OCI-M2 (cell line): ENCODE data around the gene PREB.

Experiments used
- DNase-seq: peaks from one replicate; lab custom pipeline; 2025; ENCODE audit not compliant: unreplicated experiment; lab: John Stamatoyannopoulos, UW

The PREB gene

DNA sequence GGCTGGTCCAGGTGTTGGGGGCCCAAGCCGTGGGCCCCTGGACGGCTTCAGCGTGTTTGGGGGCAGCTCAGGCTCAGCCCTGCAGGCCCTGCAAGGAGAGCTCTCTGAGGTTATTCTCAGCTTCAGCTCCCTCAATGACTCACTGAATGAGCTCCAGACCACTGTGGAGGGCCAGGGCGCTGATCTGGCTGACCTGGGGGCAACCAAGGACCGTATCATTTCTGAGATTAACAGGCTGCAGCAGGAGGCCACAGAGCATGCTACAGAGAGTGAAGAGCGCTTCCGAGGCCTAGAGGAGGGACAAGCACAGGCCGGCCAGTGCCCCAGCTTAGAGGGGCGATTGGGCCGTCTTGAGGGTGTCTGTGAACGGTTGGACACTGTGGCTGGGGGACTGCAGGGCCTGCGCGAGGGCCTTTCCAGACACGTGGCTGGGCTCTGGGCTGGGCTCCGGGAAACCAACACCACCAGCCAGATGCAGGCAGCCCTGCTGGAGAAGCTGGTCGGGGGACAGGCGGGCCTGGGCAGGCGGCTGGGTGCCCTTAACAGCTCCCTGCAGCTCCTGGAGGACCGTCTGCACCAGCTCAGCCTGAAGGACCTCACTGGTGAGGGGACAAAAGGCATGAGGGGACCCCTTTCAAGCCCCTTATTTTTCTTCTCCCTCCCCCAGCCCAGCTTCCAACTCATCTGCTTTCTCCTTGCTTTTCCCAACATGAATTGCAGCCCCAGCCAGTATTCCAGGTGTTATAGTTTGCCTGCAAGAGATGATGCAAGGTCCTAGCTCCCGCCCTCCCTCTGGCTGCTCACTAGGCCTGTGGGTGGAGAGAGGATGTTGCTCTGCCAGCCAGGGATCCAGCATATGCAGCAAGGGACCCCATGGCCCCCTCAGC, 50.8 kb downstream of the PREB start:
- no peak for DNase-seq

DNA sequence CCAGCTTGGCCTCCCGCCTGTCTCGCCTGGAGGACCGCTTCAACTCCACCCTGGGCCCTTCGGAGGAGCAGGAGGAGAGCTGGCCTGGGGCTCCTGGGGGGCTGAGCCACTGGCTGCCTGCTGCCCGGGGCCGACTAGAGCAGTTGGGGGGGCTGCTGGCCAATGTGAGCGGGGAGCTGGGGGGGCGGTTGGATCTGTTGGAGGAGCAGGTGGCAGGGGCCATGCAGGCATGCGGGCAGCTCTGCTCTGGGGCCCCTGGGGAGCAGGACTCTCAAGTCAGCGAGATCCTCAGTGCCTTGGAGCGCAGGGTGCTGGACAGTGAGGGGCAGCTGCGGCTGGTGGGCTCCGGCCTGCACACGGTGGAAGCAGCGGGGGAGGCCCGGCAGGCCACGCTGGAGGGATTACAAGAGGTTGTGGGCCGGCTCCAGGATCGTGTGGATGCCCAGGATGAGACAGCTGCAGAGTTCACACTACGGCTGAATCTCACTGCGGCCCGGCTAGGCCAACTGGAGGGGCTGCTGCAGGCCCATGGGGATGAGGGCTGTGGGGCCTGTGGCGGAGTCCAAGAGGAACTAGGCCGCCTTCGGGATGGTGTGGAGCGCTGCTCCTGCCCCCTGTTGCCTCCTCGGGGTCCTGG, 51.5 kb downstream of the PREB start:
- no peak for DNase-seq

DNA sequence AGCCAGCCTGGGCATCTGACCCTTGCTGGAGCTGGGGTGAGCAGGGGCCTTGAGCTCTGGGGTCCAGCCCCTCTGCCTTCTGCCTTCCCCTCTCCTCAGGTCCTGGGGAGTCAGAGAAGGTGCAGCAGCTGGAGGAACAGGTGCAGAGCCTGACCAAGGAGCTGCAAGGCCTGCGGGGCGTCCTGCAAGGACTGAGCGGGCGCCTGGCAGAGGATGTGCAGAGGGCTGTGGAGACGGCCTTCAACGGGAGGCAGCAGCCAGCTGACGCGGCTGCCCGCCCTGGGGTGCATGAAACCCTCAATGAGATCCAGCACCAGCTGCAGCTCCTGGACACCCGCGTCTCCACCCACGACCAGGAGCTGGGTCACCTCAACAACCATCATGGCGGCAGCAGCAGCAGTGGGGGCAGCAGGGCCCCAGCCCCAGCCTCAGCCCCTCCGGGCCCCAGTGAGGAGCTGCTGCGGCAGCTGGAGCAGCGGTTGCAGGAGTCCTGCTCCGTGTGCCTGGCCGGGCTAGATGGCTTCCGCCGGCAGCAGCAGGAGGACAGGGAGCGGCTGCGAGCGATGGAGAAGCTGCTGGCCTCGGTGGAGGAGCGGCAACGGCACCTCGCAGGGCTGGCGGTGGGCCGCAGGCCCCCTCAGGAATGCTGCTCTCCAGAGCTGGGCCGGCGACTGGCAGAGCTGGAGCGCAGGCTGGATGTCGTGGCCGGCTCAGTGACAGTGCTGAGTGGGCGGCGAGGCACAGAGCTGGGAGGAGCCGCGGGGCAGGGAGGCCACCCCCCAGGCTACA, 52.3 kb downstream of the PREB start:
- no peak for DNase-seq
